Endothelial cell of umbilical vein (primary cell): Measurements from ENCODE around the gene WRNIP1. TPM values are rescaled to one million over a fixed set of nuclear protein-coding genes. Genes with fewer than 3 reads are reported as not detected.

Experiments used
- BruUV-seq: library from RNA; stranded (reverse); fragments of 400-500 nt; replicated peaks from 2 replicates; lab custom pipeline; 2021; lab: Mats Ljungman, UMichigan
- CTCF ChIA-PET: fragments of 300-600, 350-600 bp; sonication (Branson Sonifier 250); formaldehyde crosslinking; loops from one replicate; lab custom pipeline; 2021; ENCODE audit warnings: antibody characterized with exemption, inconsistent platforms; lab: Charles Lee
- POLR2A ChIA-PET: fragments of 300-600, 350-600 bp; sonication (Branson Sonifier 250); formaldehyde crosslinking; loops from one replicate; lab custom pipeline; 2021; ENCODE audit warnings: antibody characterized with exemption, inconsistent platforms; lab: Charles Lee
- DNase-seq: peaks from one replicate; pipeline ENCODE4 v3.0.0-alpha.2; 2011; ENCODE audit warnings: low read depth, low spot score
- FAIRE-seq: peaks from 2 replicates; lab custom pipeline; 2011; peaks lifted over from hg19 to GRCh38; lab: Jason Lieb, UNC
- H2AFZ ChIP-seq: 2 replicates; pipeline ENCODE4 v1.6.0; 2012; ENCODE audit warnings: low read depth, low read length, control low read depth, inconsistent platforms
- H3K27ac ChIP-seq: 2 replicates; pipeline ENCODE4 v1.5.1; 2011; ENCODE audit warnings: low read depth, mild to moderate bottlenecking, control low read depth, low read length, moderate library complexity; ENCODE audit not compliant: insufficient read depth
- H3K27me3 ChIP-seq, 2 experiments: 2 replicates each; pipeline versions ENCODE4 v1.6.0 to v1.6.1; 2011; ENCODE audit warnings: low read length in 2 of 2, mixed read lengths in 1 of 2; ENCODE audit not compliant: control insufficient read depth in 2 of 2, insufficient read depth in 2 of 2
- H3K36me3 ChIP-seq, 2 experiments: 2 replicates in 1 of 2; 3 replicates in 1 of 2; pipeline ENCODE4 v1.5.1; 2011; ENCODE audit warnings: low read length in 2 of 2, mild to moderate bottlenecking in 1 of 2, moderate library complexity in 1 of 2; ENCODE audit not compliant: control insufficient read depth in 2 of 2, insufficient read depth in 2 of 2; ENCODE audit errors: extremely low read depth in 1 of 2
- H3K4me1 ChIP-seq: 3 replicates; pipeline ENCODE4 v1.5.1; 2011; ENCODE audit warnings: mild to moderate bottlenecking, low read length; ENCODE audit not compliant: control insufficient read depth, insufficient read depth; ENCODE audit errors: extremely low read depth
- H3K4me2 ChIP-seq: 2 replicates; pipeline ENCODE4 v1.6.1; 2011; ENCODE audit warnings: low read length, control low read depth, mixed read lengths; ENCODE audit not compliant: insufficient read depth
- H3K4me3 ChIP-seq, 3 experiments: fragments of 200-600 bp in 1 of 3; sonication (generic), shearing (Covaris generic) in 1 of 3; replicated peaks in 1 of 3; 2 replicates each; pipeline ENCODE4 v1.5.1; 2011 to 2016; ENCODE audit warnings: control low read depth in 3 of 3, low read length in 3 of 3, mild to moderate bottlenecking in 2 of 3, inconsistent platforms in 1 of 3, low read depth in 1 of 3, moderate library complexity in 1 of 3; ENCODE audit not compliant: insufficient read depth in 1 of 3
- H3K79me2 ChIP-seq: 2 replicates; pipeline ENCODE4 v1.6.0; 2012; ENCODE audit warnings: low read length, inconsistent platforms; ENCODE audit not compliant: control insufficient read depth, insufficient read depth
- H3K9ac ChIP-seq: replicated peaks from 2 replicates; pipeline ENCODE3; 2011; ENCODE audit warnings: low read length, control low read depth; ENCODE audit not compliant: insufficient read depth; ENCODE audit errors: extremely low read depth
- H3K9me1 ChIP-seq: replicated peaks from 3 replicates; pipeline ENCODE4 v1.6.0; 2011; ENCODE audit warnings: mild to moderate bottlenecking, low read length; ENCODE audit not compliant: control insufficient read depth, insufficient read depth; ENCODE audit errors: extremely low read depth
- H3K9me3 ChIP-seq: replicated peaks from 2 replicates; pipeline ENCODE4 v1.5.1; 2012; ENCODE audit warnings: low read length, inconsistent platforms; ENCODE audit not compliant: control insufficient read depth, insufficient read depth
- H4K20me1 ChIP-seq: replicated peaks from 2 replicates; pipeline ENCODE3; 2011; ENCODE audit warnings: mild to moderate bottlenecking, low read length; ENCODE audit not compliant: control insufficient read depth, insufficient read depth; ENCODE audit errors: extremely low read depth
- CTCF ChIP-seq, 2 donors: IDR thresholded peaks; 1 replicate in 1 of 2; 2 replicates in 1 of 2; pipeline ENCODE4 v1.5.1; 2011; ENCODE audit warnings: low read length in 2 of 2, mild to moderate bottlenecking in 2 of 2, moderate library complexity in 2 of 2, control low read depth in 1 of 2, inconsistent platforms in 1 of 2, low read depth in 1 of 2; ENCODE audit not compliant: insufficient read depth in 1 of 2; ENCODE audit errors: extremely low read depth in 1 of 2
- EZH2 ChIP-seq: IDR thresholded peaks from 2 replicates; pipeline ENCODE4 v1.6.1; 2012; ENCODE audit warnings: borderline replicate concordance, low read depth, mild to moderate bottlenecking, moderate library complexity, low read length, inconsistent platforms; ENCODE audit not compliant: severe bottlenecking
- FOS ChIP-seq: IDR thresholded peaks from 2 replicates; pipeline ENCODE4 v1.6.1; 2011; ENCODE audit warnings: mild to moderate bottlenecking, low read length, moderate library complexity, borderline replicate concordance; ENCODE audit not compliant: insufficient read depth
- GATA2 ChIP-seq: IDR thresholded peaks from 2 replicates; pipeline ENCODE4 v1.7.0; 2011; ENCODE audit warnings: low read depth, mild to moderate bottlenecking, moderate library complexity, mixed read lengths, low read length; ENCODE audit not compliant: insufficient read length, insufficient read depth
- JUN ChIP-seq: IDR thresholded peaks from 2 replicates; pipeline ENCODE4 v1.6.1; 2011; ENCODE audit warnings: borderline replicate concordance, low read depth; ENCODE audit not compliant: insufficient read length, insufficient read depth
- MAX ChIP-seq: IDR thresholded peaks from 2 replicates; pipeline ENCODE4 v1.6.1; 2011; ENCODE audit not compliant: insufficient read depth, insufficient read length
- MYC ChIP-seq: IDR thresholded peaks from one replicate; pipeline ENCODE4 v1.6.1; 2011; ENCODE audit warnings: mild to moderate bottlenecking, low read depth, low read length
- POLR2A ChIP-seq: IDR thresholded peaks from 2 replicates; pipeline ENCODE4 v1.6.1; 2012; ENCODE audit warnings: low read depth, mild to moderate bottlenecking, control low read depth, low read length
- POLR2AphosphoS5 ChIP-seq: IDR thresholded peaks from 2 replicates; pipeline ENCODE4 v1.6.1; 2012; ENCODE audit warnings: low read depth, mild to moderate bottlenecking, control low read depth, low read length, moderate library complexity; ENCODE audit not compliant: insufficient read depth
- dilution Hi-C: fragments of 300-500 bp; cut with MboI; formaldehyde crosslinking; loops from one replicate; pipeline ENCODE4 v1.15.0; 2019; ENCODE audit warnings: low sequenced_read_pairs; ENCODE audit not compliant: extremely low pct_ligation_motif_present
- intact Hi-C: fragments of 100-400 bp; cut with micrococcal nuclease; formaldehyde crosslinking; loops from one replicate; pipeline ENCODE4 v1.10.0; 2022
- polyA plus RNA-seq, 4 experiments: library from polyadenylated mRNA; depleted of rRNA in 3 of 4; stranded (reverse) in 3 of 4; unstranded in 1 of 4; fragments of >200 nt; gene quantifications; 2 replicates each; pipeline versions ENCODE4 v1.2.1 to v1.2.3, GENCODE V29; 2011 to 2012; ENCODE audit warnings: missing spikeins in 1 of 4
- total RNA-seq: library from RNA; stranded (reverse); gene quantifications from 2 replicates; pipeline ENCODE4 v1.2.3, GENCODE V29; 2021

Gene WRNIP1
- total and polyA plus RNA-seq, 2 donors (not counting 3 experiments of a cell fraction or from before 2014, with no cell fraction given) = 50.1 to 68.9 TPM

- H3K9me1 ChIP-seq = no peaks in the 10 kb centered on the region
- H3K36me3 ChIP-seq = no peaks in the 10 kb centered on the region
- dilution Hi-C loops (no loop called here), intact Hi-C loops (no loop called here)
- CTCF ChIA-PET = no interaction called here
- no peaks in the 10 kb centered on the region for H3K79me2 ChIP-seq
- no peaks in the 10 kb centered on the region for H4K20me1 ChIP-seq
- TF ChIP-seq MYC (no peak), MAX (no peak), GATA2 (no peak), POLR2A (no peak), CTCF (IDR thresholded peaks at IDR 0.05; ENCODE audit: extremely low read depth in 1 of 2, insufficient read depth in 1 of 2, low read depth in 1 of 2, low read length in 2 of 2) (no peak), POLR2AphosphoS5 (no peak), FOS (no peak), JUN (no peak), EZH2 (no peak)
- H3K9ac ChIP-seq = no peak overlapping the region
- POLR2A ChIA-PET = no interaction called here
- no peaks in the 10 kb centered on the region for H3K9me3 ChIP-seq
- DNase-seq (no peak), FAIRE-seq (no peak)
- no TSS peak for BruUV-seq
- no peaks in the 10 kb centered on the region for H3K27me3 ChIP-seq
- no peak overlapping the region for H2AFZ ChIP-seq
- H3K27ac ChIP-seq = no peak overlapping the region
- H3K4me1 ChIP-seq = peaks cover 19% of the 10 kb centered on the region
- H3K4me3 ChIP-seq = no peak overlapping the region
- H3K4me2 ChIP-seq = no peak overlapping the region
Observed at GRCh38 chr6:2798586-2799134, 33.5 kb downstream of the WRNIP1 start.
